ENCODE results near the gene ERICH2.

ERICH2 gene

GRCh38 chr2:170763232-170763631 is 6.9 kb upstream of the ERICH2 start:
- DNase-seq (ENCODE audit: low spot score), result no peak

GRCh38 chr2:170764880-170765261 is 5.3 kb upstream of the ERICH2 start:
- no peak for DNase-seq (ENCODE audit: low spot score)

GRCh38 chr2:170766693-170767092 is 3.5 kb upstream of the ERICH2 start:
- no peak for DNase-seq (ENCODE audit: low spot score)

- DNase-seq (ENCODE audit: low spot score), result peak; percentile 94
Measured at GRCh38 chr2:170770606-170771420, 635 bp downstream of the ERICH2 start.

- peak; percentile 5 for DNase-seq (ENCODE audit: low spot score)
Measured at GRCh38 chr2:170771421-170771937, 1.3 kb downstream of the ERICH2 start.

- DNase-seq (ENCODE audit: low spot score), result no peak
Measured at GRCh38 chr2:170772295-170772694, 2.1 kb downstream of the ERICH2 start.

GRCh38 chr2:170774074-170774473 is 3.9 kb downstream of the ERICH2 start:
- DNase-seq (ENCODE audit: low spot score), result no peak

GRCh38 chr2:170778900-170779299 is 8.7 kb downstream of the ERICH2 start:
- DNase-seq (ENCODE audit: low spot score), result no peak

- no peak for DNase-seq (ENCODE audit: low spot score)
Measured at GRCh38 chr2:170779304-170779703, 9.1 kb downstream of the ERICH2 start.

- DNase-seq (ENCODE audit: low spot score), result no peak
Measured at GRCh38 chr2:170782673-170783072, 12.5 kb downstream of the ERICH2 start.

GRCh38 chr2:170783549-170783948 is 13.4 kb downstream of the ERICH2 start:
- no peak for DNase-seq (ENCODE audit: low spot score)

GRCh38 chr2:170798996-170799395 is 28.8 kb downstream of the ERICH2 start:
- DNase-seq (ENCODE audit: low spot score), result no peak

- DNase-seq (ENCODE audit: low spot score), result no peak
Measured at GRCh38 chr2:170806548-170806947, 36.4 kb downstream of the ERICH2 start.

GRCh38 chr2:170812710-170813600 is 42.8 kb downstream of the ERICH2 start:
- peak; percentile 77 for DNase-seq (ENCODE audit: low spot score)

GRCh38 chr2:170813611-170814532 is 43.7 kb downstream of the ERICH2 start:
- DNase-seq (ENCODE audit: low spot score), result peak; percentile 70

- no peak for DNase-seq (ENCODE audit: low spot score)
Measured at GRCh38 chr2:170814533-170815230, 44.5 kb downstream of the ERICH2 start.

- no peak for DNase-seq (ENCODE audit: low spot score)
Measured at GRCh38 chr2:170815311-170815710, 45.1 kb downstream of the ERICH2 start.

- peak; percentile 78 for DNase-seq (ENCODE audit: low spot score)
Measured at GRCh38 chr2:170815746-170816503, 45.7 kb downstream of the ERICH2 start.

- DNase-seq (ENCODE audit: low spot score), result peak; percentile 85
Measured at GRCh38 chr2:170816504-170817092, 46.4 kb downstream of the ERICH2 start, which contains the start of gene GAD1. Gene GAD1 (plus strand): TSS chr2:170816887. CDS start chr2:170818592, 1,705 bp downstream.

All from AG08396 (cell line).